Left lung (tissue), 10 donors: Measurements from ENCODE around the gene C8G. TPM values are rescaled to one million over a fixed set of nuclear protein-coding genes. Genes with fewer than 3 reads are reported as not detected.

ENCODE experiments used
- ATAC-seq: fragments of 200-7000 bp; cut with Tn5 transposase; one replicate; pipeline ENCODE4 v1.9.1; 2020; ENCODE audit warnings: moderate library complexity
- DNase-seq, 4 donors: peaks; one replicate each; pipeline ENCODE4 v3.0.0-alpha.2; 2013 to 2020
- H3K27ac ChIP-seq, 2 donors: fragments of 200-600 bp; sonication (generic) in 1 of 2; one replicate each; pipeline versions ENCODE4 v1.5.0 to v1.8.0; 2020 to 2021
- H3K27me3 ChIP-seq, 2 donors: fragments of 200-600 bp; sonication (generic) in 1 of 2; one replicate each; pipeline versions ENCODE4 v1.5.0 to v1.8.0; 2020 to 2021
- H3K36me3 ChIP-seq, 2 donors: fragments of 200-600 bp; sonication (generic) in 1 of 2; one replicate each; pipeline versions ENCODE4 v1.5.0 to v1.8.0; 2020 to 2021
- H3K4me1 ChIP-seq, 2 donors: fragments of 200-600 bp; one replicate each; pipeline ENCODE4 v1.8.0; 2021
- H3K4me3 ChIP-seq, 2 donors: fragments of 200-600 bp; sonication (generic) in 1 of 2; one replicate each; pipeline versions ENCODE4 v1.5.0 to v1.8.0; 2020 to 2021; ENCODE audit warnings: mild to moderate bottlenecking in 1 of 2
- H3K9me3 ChIP-seq, 2 donors: fragments of 200-600 bp; sonication (generic) in 1 of 2; one replicate each; pipeline versions ENCODE4 v1.5.0 to v1.8.0; 2020 to 2021
- intact Hi-C, 2 donors: fragments of 100-400 bp; cut with DNase I; formaldehyde crosslinking; loops; one replicate each; pipeline versions ENCODE4 v1.11.2 to v1.14.2; 2022
- polyA plus RNA-seq, 6 donors: library from polyadenylated mRNA; unstranded; fragments of 120-200 nt; gene quantifications; one replicate each; pipeline ENCODE4 v1.2.1, GENCODE V29; 2013; ENCODE audit not compliant: insufficient read length in 6 of 6
- total RNA-seq, 2 donors: library from RNA; stranded (reverse); fragmentation: NEBNext Ultra II Directional; extraction: Animal tissue kit (Norgen Biotek cat#: 25700); gene quantifications; one replicate each; pipeline ENCODE4 v1.2.1, GENCODE V29; 2021
- TF ChIP-seq, protein P1 (sequence below), 2 donors: fragments of 200-600 bp; sonication (generic) in 1 of 2; IDR thresholded peaks; one replicate each; pipeline versions ENCODE4 v1.5.0 to v1.8.0; 2021; ENCODE audit warnings: antibody characterized with exemption in 2 of 2
- donor health status: DM: no; HTN: yes; CAD: no.
- donor health status: DM: no; HTN: no; CAD: no.

C8G gene
- total and polyA plus RNA-seq, 8 donors: 0.47 to 1.2 (median 0.85) TPM

DNA sequence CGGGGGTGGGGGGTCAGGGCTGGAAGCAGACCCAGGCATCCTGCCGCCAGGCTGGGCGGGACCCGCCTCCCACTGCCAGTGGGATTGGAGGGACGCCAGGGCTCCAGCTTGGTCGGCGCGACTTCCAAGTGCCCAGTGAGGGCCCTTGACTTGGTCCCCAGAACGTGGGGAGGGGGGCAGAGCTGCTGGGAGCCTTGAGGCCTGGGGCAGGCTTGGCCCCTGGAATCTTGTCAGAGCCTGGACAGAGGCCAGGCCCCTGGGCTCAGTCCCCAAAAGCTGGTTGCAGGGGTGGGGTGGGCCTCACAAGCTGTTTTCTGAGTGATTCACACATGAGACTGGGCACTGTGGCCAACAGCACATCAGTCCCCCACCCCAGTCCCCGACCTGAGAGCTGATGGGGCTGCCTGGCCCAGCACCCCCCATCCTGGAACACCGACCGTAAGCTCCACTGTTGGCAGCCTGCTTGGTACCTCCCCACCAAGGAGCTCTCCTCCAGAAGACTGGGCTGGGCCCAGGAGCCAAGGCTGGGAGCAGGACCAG is 50.8 kb downstream of the C8G start:
- Histone ChIP-seq H3K4me1 (peaks cover 27 to 83% of the 10 kb centered on the region in 2 donors), H3K4me3 (peak overlapping the region; percentile 20 to 26)
- peak; percentile 44 for ATAC-seq

More for the DNA sequence above, 50.8 kb downstream of the C8G start:
- TF ChIP-seq, protein P1, sequence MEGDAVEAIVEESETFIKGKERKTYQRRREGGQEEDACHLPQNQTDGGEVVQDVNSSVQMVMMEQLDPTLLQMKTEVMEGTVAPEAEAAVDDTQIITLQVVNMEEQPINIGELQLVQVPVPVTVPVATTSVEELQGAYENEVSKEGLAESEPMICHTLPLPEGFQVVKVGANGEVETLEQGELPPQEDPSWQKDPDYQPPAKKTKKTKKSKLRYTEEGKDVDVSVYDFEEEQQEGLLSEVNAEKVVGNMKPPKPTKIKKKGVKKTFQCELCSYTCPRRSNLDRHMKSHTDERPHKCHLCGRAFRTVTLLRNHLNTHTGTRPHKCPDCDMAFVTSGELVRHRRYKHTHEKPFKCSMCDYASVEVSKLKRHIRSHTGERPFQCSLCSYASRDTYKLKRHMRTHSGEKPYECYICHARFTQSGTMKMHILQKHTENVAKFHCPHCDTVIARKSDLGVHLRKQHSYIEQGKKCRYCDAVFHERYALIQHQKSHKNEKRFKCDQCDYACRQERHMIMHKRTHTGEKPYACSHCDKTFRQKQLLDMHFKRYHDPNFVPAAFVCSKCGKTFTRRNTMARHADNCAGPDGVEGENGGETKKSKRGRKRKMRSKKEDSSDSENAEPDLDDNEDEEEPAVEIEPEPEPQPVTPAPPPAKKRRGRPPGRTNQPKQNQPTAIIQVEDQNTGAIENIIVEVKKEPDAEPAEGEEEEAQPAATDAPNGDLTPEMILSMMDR (IDR thresholded peaks at IDR 0.05): no peak
- peaks cover 0 to 32% of the 10 kb centered on the region in 2 donors for H3K27me3 ChIP-seq
- peak overlapping the region; percentile 33 to 69 for H3K27ac ChIP-seq
- no peaks in the 10 kb centered on the region for H3K9me3 ChIP-seq
- peaks cover 0 to 19% of the 10 kb centered on the region in 2 donors for H3K36me3 ChIP-seq
- intact Hi-C loops: no loop called here
- peak; percentile 57 to 90 (median 86) for DNase-seq

Other genes starting within 250 kb of the C8G start
Only the 30 nearest of the 32 such genes appear.
- 10 to 100 TPM; 12.6 to 12.7 TPM for gene DIPK1B, start 232.7 kb upstream of the C8G start, total RNA-seq
- gene DIPK1B, start 232.7 kb upstream of the C8G start, polyA plus RNA-seq: 10 to 100 TPM; 23.7 to 37.4 (median 30.6) TPM
- gene LCN10, start 202.3 kb upstream of the C8G start, total RNA-seq: 10 to 100 TPM in 1 of 2 donors, under 1 TPM in 1; 0.32 to 10.0 TPM
- gene LCN10, start 202.3 kb upstream of the C8G start, polyA plus RNA-seq: under 1 TPM in 4 of 6 donors, not detected in 2; 0.11 to 0.44 (median 0.21) TPM
- gene LCN6, start 196.7 kb upstream of the C8G start, total RNA-seq: 10 to 100 TPM in 1 of 2 donors, under 1 TPM in 1; 0.38 to 18.9 TPM
- not detected for gene LCN6, start 196.7 kb upstream of the C8G start, polyA plus RNA-seq
- gene LCN8, start 187.0 kb upstream of the C8G start, total RNA-seq: not detected
- not detected for gene LCN8, start 187.0 kb upstream of the C8G start, polyA plus RNA-seq
- gene LCN15, start 180.7 kb upstream of the C8G start, total RNA-seq: not detected
- gene LCN15, start 180.7 kb upstream of the C8G start, polyA plus RNA-seq: under 1 TPM in 5 of 6 donors, not detected in 1; 0.06 to 0.18 (median 0.07) TPM
- 10 to 100 TPM; 74.3 to 76.6 TPM for gene TMEM141, start 153.9 kb upstream of the C8G start, total RNA-seq
- gene TMEM141, start 153.9 kb upstream of the C8G start, polyA plus RNA-seq: 10 to 100 TPM; 49.3 to 57.7 (median 52.8) TPM
- under 1 TPM in 1 of 2 donors, not detected in 1; 0.44 TPM for gene CCDC183, start 148.9 kb upstream of the C8G start, total RNA-seq
- gene CCDC183, start 148.9 kb upstream of the C8G start, polyA plus RNA-seq: 10 to 100 TPM in 4 of 6 donors, 1 to 10 TPM in 2; 5.3 to 11.7 (median 10.0) TPM
- gene RABL6, start 137.3 kb upstream of the C8G start, total RNA-seq: 10 to 100 TPM; 75.9 to 80.8 TPM
- gene RABL6, start 137.3 kb upstream of the C8G start, polyA plus RNA-seq: 10 to 100 TPM; 49.5 to 71.5 (median 56.1) TPM
- gene AJM1, start 102.8 kb upstream of the C8G start, total RNA-seq: 1 to 10 TPM; 1.7 to 2.6 TPM
- 1 to 10 TPM in 4 of 6 donors, under 1 TPM in 2; 0.59 to 1.8 (median 1.1) TPM for gene AJM1, start 102.8 kb upstream of the C8G start, polyA plus RNA-seq
- 100 to 1,000 TPM; 118 to 151 TPM for gene PHPT1, start 95.8 kb upstream of the C8G start, total RNA-seq
- 100 to 1,000 TPM in 2 of 6 donors, 10 to 100 TPM in 4; 66.1 to 124 (median 90.3) TPM for gene PHPT1, start 95.8 kb upstream of the C8G start, polyA plus RNA-seq
- 10 to 100 TPM; 14.7 to 16.0 TPM for gene MAMDC4, start 92.9 kb upstream of the C8G start, total RNA-seq
- gene MAMDC4, start 92.9 kb upstream of the C8G start, polyA plus RNA-seq: 1 to 10 TPM; 5.3 to 9.9 (median 7.4) TPM
- gene EDF1, start 78.9 kb upstream of the C8G start, total RNA-seq: 100 to 1,000 TPM; 247 to 288 TPM
- gene EDF1, start 78.9 kb upstream of the C8G start, polyA plus RNA-seq: 100 to 1,000 TPM; 339 to 408 (median 377) TPM
- 10 to 100 TPM; 17.2 to 22.4 TPM for gene TRAF2, start 58.7 kb upstream of the C8G start, total RNA-seq
- gene TRAF2, start 58.7 kb upstream of the C8G start, polyA plus RNA-seq: 10 to 100 TPM; 12.4 to 16.3 (median 14.6) TPM
- gene FBXW5, start 505 bp upstream of the C8G start, total RNA-seq: 100 to 1,000 TPM in 1 of 2 donors, 10 to 100 TPM in 1; 98.5 to 111 TPM
- gene FBXW5, start 505 bp upstream of the C8G start, polyA plus RNA-seq: 10 to 100 TPM; 33.0 to 59.6 (median 43.6) TPM
- gene LCN12, start 7.0 kb downstream of the C8G start, total RNA-seq: 1 to 10 TPM; 2.1 to 4.5 TPM
- gene LCN12, start 7.0 kb downstream of the C8G start, polyA plus RNA-seq: 10 to 100 TPM in 5 of 6 donors, 1 to 10 TPM in 1; 7.0 to 28.0 (median 17.6) TPM
- 100 to 1,000 TPM; 133 to 137 TPM for gene PTGDS, start 32.3 kb downstream of the C8G start, total RNA-seq
- gene PTGDS, start 32.3 kb downstream of the C8G start, polyA plus RNA-seq: 10 to 100 TPM; 23.7 to 59.8 (median 31.2) TPM
- 1 to 10 TPM; 2.0 to 2.3 TPM for gene LCNL1, start 37.8 kb downstream of the C8G start, total RNA-seq
- gene LCNL1, start 37.8 kb downstream of the C8G start, polyA plus RNA-seq: 1 to 10 TPM in 4 of 6 donors, under 1 TPM in 2; 0.38 to 2.7 (median 1.1) TPM
- 10 to 100 TPM; 34.2 to 56.6 TPM for gene PAXX, start 47.2 kb downstream of the C8G start, total RNA-seq
- 10 to 100 TPM; 28.1 to 47.6 (median 33.7) TPM for gene PAXX, start 47.2 kb downstream of the C8G start, polyA plus RNA-seq
- gene CLIC3, start 51.3 kb downstream of the C8G start, total RNA-seq: 10 to 100 TPM; 39.7 to 85.4 TPM
- 10 to 100 TPM; 30.7 to 56.2 (median 42.2) TPM for gene CLIC3, start 51.3 kb downstream of the C8G start, polyA plus RNA-seq
- gene ABCA2, start 83.0 kb downstream of the C8G start, total RNA-seq: 10 to 100 TPM; 34.5 to 34.8 TPM
- 10 to 100 TPM; 20.8 to 33.8 (median 28.6) TPM for gene ABCA2, start 83.0 kb downstream of the C8G start, polyA plus RNA-seq
- 1 to 10 TPM in 1 of 2 donors, under 1 TPM in 1; 0.17 to 2.9 TPM for gene FUT7, start 86.8 kb downstream of the C8G start, total RNA-seq
- gene FUT7, start 86.8 kb downstream of the C8G start, polyA plus RNA-seq: under 1 TPM in 3 of 6 donors, not detected in 3; 0.08 to 0.11 (median 0.09) TPM
- gene NPDC1, start 100.9 kb downstream of the C8G start, total RNA-seq: 100 to 1,000 TPM; 104 to 105 TPM
- 10 to 100 TPM; 24.4 to 48.9 (median 25.2) TPM for gene NPDC1, start 100.9 kb downstream of the C8G start, polyA plus RNA-seq
- gene ENTPD2, start 108.8 kb downstream of the C8G start, total RNA-seq: under 1 TPM; 0.71 to 0.87 TPM
- 1 to 10 TPM; 1.7 to 4.7 (median 3.0) TPM for gene ENTPD2, start 108.8 kb downstream of the C8G start, polyA plus RNA-seq
- gene SAPCD2, start 125.3 kb downstream of the C8G start, total RNA-seq: 1 to 10 TPM; 2.7 to 4.6 TPM
- gene SAPCD2, start 125.3 kb downstream of the C8G start, polyA plus RNA-seq: 10 to 100 TPM in 3 of 6 donors, 1 to 10 TPM in 3; 8.5 to 15.1 (median 10.4) TPM
- 10 to 100 TPM; 28.1 to 43.1 TPM for gene UAP1L1, start 132.3 kb downstream of the C8G start, total RNA-seq
- gene UAP1L1, start 132.3 kb downstream of the C8G start, polyA plus RNA-seq: 1 to 10 TPM; 4.6 to 8.8 (median 6.0) TPM
- 10 to 100 TPM; 51.5 to 54.9 TPM for gene MAN1B1, start 141.7 kb downstream of the C8G start, total RNA-seq
- gene MAN1B1, start 141.7 kb downstream of the C8G start, polyA plus RNA-seq: 10 to 100 TPM; 62.7 to 74.9 (median 66.9) TPM
- 100 to 1,000 TPM; 144 to 165 TPM for gene DPP7, start 169.5 kb downstream of the C8G start, total RNA-seq
- 10 to 100 TPM; 35.8 to 53.6 (median 47.7) TPM for gene DPP7, start 169.5 kb downstream of the C8G start, polyA plus RNA-seq
- gene GRIN1, start 193.9 kb downstream of the C8G start, total RNA-seq: under 1 TPM; 0.17 to 0.55 TPM
- gene GRIN1, start 193.9 kb downstream of the C8G start, polyA plus RNA-seq: under 1 TPM; 0.15 to 0.38 (median 0.28) TPM
- under 1 TPM in 1 of 2 donors, not detected in 1; 0.55 TPM for gene LRRC26, start 224.8 kb downstream of the C8G start, total RNA-seq
- under 1 TPM in 3 of 6 donors, not detected in 3; 0.23 to 0.63 (median 0.25) TPM for gene LRRC26, start 224.8 kb downstream of the C8G start, polyA plus RNA-seq
- gene TMEM210, start 226.8 kb downstream of the C8G start, total RNA-seq: not detected
- gene TMEM210, start 226.8 kb downstream of the C8G start, polyA plus RNA-seq: not detected